ENCODE results near the gene CEP128. TPM values are rescaled to one million over a fixed set of nuclear protein-coding genes. Genes with fewer than 3 reads are reported as not detected.

CEP128 gene
- polyA plus RNA-seq, 1 of the 3 experiments (the other 2 are of a cell fraction) = 1.2 TPM

DNA sequence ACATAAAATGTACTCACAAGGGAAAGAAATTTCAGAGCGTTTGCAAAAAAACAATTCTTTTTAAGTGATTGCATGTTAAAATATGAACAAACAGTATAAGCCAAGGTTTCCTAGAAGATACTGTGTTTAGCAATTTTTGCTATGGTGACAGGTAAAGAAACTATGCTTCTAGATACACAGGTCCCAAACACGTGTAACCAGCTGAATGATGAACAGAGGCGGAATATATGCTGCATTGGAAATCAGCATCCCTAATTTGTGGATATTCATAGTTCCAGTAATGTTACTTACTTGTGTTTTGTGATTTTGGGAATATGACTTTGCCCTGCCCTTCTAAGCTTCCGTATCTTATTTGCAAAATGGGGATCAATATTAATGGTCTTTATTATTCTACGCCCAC is 403.9 kb downstream of the CEP128 start:
- no peaks in the 10 kb centered on the region for H3K4me1 ChIP-seq (ENCODE audit: control insufficient read depth in 1 of 2, insufficient read depth in 2 of 2, low read depth in 1 of 2, low read length in 1 of 2)
- 95% methylated on average over 5 of the region's 5 CpGs for whole genome bisulfite sequencing (ENCODE audit: low lambda C conversion rate)
- TF ChIP-seq JUND (IDR thresholded peaks at IDR 0.05) (no peak), RFX5 (IDR thresholded peaks at IDR 0.05; ENCODE audit: low read length) (no peak), EZH2phosphoT487 (IDR thresholded peaks at IDR 0.05; ENCODE audit: borderline replicate concordance, low read depth) (no peak), REST (IDR thresholded peaks at IDR 0.05; ENCODE audit: low read depth, low read length) (no peak), YY1 (IDR thresholded peaks at IDR 0.05; ENCODE audit: low read depth) (no peak), ELF1 (IDR thresholded peaks at IDR 0.05) (no peak), RXRA (IDR thresholded peaks at IDR 0.05; ENCODE audit: borderline replicate concordance, low read depth) (no peak), GATA2 (CRISPR knock-in tag; IDR thresholded peaks at IDR 0.05) (no peak), MAX (IDR thresholded peaks at IDR 0.05; ENCODE audit: low read depth) (no peak), NRF1 (IDR thresholded peaks at IDR 0.05; ENCODE audit: low read depth, low read length) (no peak), TAF1 (IDR thresholded peaks at IDR 0.05; ENCODE audit: borderline replicate concordance, low read depth, low read length) (no peak), FOXM1 (IDR thresholded peaks at IDR 0.05; ENCODE audit: low read depth) (no peak), SMC3 (IDR thresholded peaks at IDR 0.05; ENCODE audit: low read depth, low read length) (no peak), TEAD4 (IDR thresholded peaks at IDR 0.05; ENCODE audit: borderline replicate concordance, insufficient read depth) (no peak)
- TF ChIP-seq, protein P1, sequence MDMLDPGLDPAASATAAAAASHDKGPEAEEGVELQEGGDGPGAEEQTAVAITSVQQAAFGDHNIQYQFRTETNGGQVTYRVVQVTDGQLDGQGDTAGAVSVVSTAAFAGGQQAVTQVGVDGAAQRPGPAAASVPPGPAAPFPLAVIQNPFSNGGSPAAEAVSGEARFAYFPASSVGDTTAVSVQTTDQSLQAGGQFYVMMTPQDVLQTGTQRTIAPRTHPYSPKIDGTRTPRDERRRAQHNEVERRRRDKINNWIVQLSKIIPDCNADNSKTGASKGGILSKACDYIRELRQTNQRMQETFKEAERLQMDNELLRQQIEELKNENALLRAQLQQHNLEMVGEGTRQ (IDR thresholded peaks at IDR 0.05; ENCODE audit: borderline replicate concordance, low read depth, low read length) = no peak
- TF ChIP-seq, protein P2, sequence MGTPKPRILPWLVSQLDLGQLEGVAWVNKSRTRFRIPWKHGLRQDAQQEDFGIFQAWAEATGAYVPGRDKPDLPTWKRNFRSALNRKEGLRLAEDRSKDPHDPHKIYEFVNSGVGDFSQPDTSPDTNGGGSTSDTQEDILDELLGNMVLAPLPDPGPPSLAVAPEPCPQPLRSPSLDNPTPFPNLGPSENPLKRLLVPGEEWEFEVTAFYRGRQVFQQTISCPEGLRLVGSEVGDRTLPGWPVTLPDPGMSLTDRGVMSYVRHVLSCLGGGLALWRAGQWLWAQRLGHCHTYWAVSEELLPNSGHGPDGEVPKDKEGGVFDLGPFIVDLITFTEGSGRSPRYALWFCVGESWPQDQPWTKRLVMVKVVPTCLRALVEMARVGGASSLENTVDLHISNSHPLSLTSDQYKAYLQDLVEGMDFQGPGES (IDR thresholded peaks at IDR 0.05; ENCODE audit: low read depth, low read length) = no peak
- TF ChIP-seq, protein P3, sequence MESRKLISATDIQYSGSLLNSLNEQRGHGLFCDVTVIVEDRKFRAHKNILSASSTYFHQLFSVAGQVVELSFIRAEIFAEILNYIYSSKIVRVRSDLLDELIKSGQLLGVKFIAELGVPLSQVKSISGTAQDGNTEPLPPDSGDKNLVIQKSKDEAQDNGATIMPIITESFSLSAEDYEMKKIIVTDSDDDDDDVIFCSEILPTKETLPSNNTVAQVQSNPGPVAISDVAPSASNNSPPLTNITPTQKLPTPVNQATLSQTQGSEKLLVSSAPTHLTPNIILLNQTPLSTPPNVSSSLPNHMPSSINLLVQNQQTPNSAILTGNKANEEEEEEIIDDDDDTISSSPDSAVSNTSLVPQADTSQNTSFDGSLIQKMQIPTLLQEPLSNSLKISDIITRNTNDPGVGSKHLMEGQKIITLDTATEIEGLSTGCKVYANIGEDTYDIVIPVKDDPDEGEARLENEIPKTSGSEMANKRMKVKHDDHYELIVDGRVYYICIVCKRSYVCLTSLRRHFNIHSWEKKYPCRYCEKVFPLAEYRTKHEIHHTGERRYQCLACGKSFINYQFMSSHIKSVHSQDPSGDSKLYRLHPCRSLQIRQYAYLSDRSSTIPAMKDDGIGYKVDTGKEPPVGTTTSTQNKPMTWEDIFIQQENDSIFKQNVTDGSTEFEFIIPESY (IDR thresholded peaks at IDR 0.05; ENCODE audit: borderline replicate concordance, low read depth) = no peak
- no peaks in the 10 kb centered on the region for H3K36me3 ChIP-seq (replicated peaks in 1 of 2; ENCODE audit: control insufficient read depth in 1 of 2, insufficient read depth in 2 of 2, low read length in 1 of 2)
- H3K9me2 ChIP-seq = no peaks in the 10 kb centered on the region
- no peak for DNase-seq
- H3K4me2 ChIP-seq = no peak overlapping the region
- H3K9me3 ChIP-seq = no peaks in the 10 kb centered on the region
- no peak overlapping the region for H3K27ac ChIP-seq (ENCODE audit: low read depth in 2 of 2, low read length in 1 of 2)
- no peak overlapping the region for H3K9ac ChIP-seq
- H3K27me3 ChIP-seq (ENCODE audit: insufficient read depth) = no peaks in the 10 kb centered on the region
- no peak overlapping the region for H3K4me3 ChIP-seq (ENCODE audit: low read depth in 2 of 2, low read length in 1 of 2)
- ChIA-PET POLR2A (no interaction called here), CTCF (interaction anchor here (1.0 to 1.5 kb wide), 2 partner anchors 10 to 14 kb away, joined by 3 to 4 read pairs; no protein-coding TSS in a partner anchor)
- H2AFZ ChIP-seq (ENCODE audit: low read depth) = no peak overlapping the region
- no peaks in the 10 kb centered on the region for H3K79me2 ChIP-seq (ENCODE audit: insufficient read depth)
- no peaks in the 10 kb centered on the region for H4K20me1 ChIP-seq (ENCODE audit: insufficient read depth)
- H3F3A ChIP-seq (replicated peaks; ENCODE audit: insufficient read depth) = no peaks in the 10 kb centered on the region

All from SK-N-SH (cell line).